Choroid plexus epithelial cell (primary cell): ENCODE results near the gene OR2Z1.

Experiments used
- DNase-seq: peaks from one replicate; pipeline ENCODE4 v3.0.0-alpha.2; 2010; ENCODE audit warnings: low read depth
- H3K4me3 ChIP-seq: 2 replicates; pipeline ENCODE4 v1.5.1; 2011; ENCODE audit warnings: low read depth, mild to moderate bottlenecking, control low read depth, low read length, moderate library complexity
- TF ChIP-seq, protein P1 (sequence below): conservative IDR thresholded peaks from 2 replicates; pipeline ENCODE4 v1.5.1; 2011; ENCODE audit warnings: low read depth, mild to moderate bottlenecking, control low read depth, inconsistent platforms, low read length, moderate library complexity

The OR2Z1 gene

DNA sequence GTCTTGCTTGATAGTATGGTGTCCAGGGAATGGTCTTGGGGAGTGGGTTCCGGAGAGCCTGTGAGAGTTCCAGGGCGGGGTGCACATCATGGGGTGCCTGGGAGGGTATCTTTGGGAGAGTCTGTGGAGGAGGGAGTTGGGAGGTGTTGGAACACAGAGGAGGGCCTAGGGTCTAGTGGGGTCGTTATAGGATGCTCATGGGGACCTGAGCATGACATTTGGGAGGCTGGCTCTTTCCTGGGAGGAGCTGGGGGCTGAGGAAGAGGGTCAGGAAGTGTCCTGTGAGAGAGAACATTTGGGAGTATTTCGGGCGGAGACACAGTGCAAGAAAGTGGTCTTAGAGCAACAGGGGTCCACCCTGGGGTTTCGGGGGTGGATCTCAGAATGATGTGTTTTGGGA is 25.5 kb upstream of the OR2Z1 start:
- TF ChIP-seq, protein P1, sequence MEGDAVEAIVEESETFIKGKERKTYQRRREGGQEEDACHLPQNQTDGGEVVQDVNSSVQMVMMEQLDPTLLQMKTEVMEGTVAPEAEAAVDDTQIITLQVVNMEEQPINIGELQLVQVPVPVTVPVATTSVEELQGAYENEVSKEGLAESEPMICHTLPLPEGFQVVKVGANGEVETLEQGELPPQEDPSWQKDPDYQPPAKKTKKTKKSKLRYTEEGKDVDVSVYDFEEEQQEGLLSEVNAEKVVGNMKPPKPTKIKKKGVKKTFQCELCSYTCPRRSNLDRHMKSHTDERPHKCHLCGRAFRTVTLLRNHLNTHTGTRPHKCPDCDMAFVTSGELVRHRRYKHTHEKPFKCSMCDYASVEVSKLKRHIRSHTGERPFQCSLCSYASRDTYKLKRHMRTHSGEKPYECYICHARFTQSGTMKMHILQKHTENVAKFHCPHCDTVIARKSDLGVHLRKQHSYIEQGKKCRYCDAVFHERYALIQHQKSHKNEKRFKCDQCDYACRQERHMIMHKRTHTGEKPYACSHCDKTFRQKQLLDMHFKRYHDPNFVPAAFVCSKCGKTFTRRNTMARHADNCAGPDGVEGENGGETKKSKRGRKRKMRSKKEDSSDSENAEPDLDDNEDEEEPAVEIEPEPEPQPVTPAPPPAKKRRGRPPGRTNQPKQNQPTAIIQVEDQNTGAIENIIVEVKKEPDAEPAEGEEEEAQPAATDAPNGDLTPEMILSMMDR: no peak
- no peak overlapping the region for H3K4me3 ChIP-seq
- no peak for DNase-seq

- TF ChIP-seq, protein P1: no peak
- no peak for DNase-seq
Measured at GRCh38 chr19:8696993-8697392, 24.4 kb upstream of the OR2Z1 start.

GRCh38 chr19:8697671-8698432 is 23.6 kb upstream of the OR2Z1 start:
- DNase-seq: no peak
- TF ChIP-seq, protein P1: peak; percentile 37
- H3K4me3 ChIP-seq: no peak overlapping the region

More at GRCh38 chr19:8696993-8697392, 24.4 kb upstream of the OR2Z1 start:
- H3K4me3 ChIP-seq: no peak overlapping the region

GRCh38 chr19:8698433-8699063 is 22.9 kb upstream of the OR2Z1 start, which contains the start of gene ACTL9:
Gene ACTL9 (minus strand): TSS chr19:8698795. CDS start chr19:8698701, 94 bp downstream.
- H3K4me3 ChIP-seq: no peak within 1 kb of the TSS
- TF ChIP-seq, protein P1: no peak
- DNase-seq: no peak

DNA sequence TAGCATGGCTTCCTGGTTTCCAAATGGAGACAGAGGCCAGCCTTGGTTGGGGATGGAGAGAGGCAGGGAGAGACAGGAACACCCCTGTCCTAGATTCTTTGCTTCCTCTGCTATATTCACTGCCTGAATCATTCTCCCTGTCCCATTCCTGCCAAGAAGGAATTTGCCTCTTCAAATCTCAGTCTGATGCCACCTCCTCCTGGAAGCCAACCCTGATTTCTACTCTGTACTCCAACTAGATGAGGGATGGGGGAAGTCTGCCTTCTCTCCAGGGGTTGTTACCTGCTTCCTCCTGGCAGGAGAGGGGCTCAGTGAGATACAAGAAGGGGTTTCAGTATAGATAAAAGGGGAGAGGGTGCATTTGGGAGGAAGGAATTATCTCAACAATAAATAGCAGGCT is 21.5 kb upstream of the OR2Z1 start:
- DNase-seq: no peak
- TF ChIP-seq, protein P1: no peak
- H3K4me3 ChIP-seq: no peak overlapping the region

DNA sequence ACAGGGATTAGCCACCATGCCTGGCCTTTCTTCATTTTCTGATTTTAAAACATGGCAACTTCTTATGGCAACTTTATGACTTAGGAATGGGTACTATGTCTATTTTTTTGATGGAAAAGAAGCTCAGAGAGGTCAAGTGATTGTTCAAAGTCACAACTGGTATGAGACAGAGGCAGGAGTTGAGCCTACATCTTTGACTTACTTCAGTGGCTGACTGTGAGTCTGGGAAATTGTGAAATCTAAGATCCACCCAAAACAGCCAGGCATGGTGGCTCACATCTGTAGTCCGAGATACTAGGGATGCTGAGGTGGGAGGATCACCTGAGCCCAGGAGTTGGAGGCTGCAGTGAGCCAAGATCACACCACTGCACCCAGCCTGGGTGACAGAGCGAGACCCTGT is 20.5 kb upstream of the OR2Z1 start:
- TF ChIP-seq, protein P1: no peak
- no peak overlapping the region for H3K4me3 ChIP-seq
- DNase-seq: no peak
